ENCODE data around the gene TM4SF20.

Gene TM4SF20, protein sequence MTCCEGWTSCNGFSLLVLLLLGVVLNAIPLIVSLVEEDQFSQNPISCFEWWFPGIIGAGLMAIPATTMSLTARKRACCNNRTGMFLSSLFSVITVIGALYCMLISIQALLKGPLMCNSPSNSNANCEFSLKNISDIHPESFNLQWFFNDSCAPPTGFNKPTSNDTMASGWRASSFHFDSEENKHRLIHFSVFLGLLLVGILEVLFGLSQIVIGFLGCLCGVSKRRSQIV

DNA sequence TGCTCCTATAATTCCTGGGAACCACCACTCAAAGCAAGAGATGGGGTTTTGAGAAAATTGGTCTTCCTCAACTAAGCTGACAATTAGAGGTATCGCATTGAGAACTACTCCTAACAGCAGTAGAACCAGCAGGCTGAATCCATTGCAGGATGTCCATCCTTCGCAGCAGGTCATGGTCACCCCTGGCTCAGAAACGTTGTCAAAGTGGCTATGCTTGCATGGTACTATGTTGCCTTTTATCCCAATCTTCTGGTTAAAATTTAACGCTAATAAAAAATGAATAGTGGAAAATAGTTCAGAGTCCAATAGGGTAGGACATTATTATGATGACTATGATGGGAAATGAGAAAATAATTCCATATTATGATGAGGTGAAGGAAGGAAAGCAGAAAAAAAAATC, at the start of gene TM4SF20:
Gene TM4SF20, minus strand, starts transcription at position 212 of the 400 bp plus-strand sequence. Its CDS starts 38 bp downstream, at position 174.
- no peak for DNase-seq (ENCODE audit: low spot score)

DNA sequence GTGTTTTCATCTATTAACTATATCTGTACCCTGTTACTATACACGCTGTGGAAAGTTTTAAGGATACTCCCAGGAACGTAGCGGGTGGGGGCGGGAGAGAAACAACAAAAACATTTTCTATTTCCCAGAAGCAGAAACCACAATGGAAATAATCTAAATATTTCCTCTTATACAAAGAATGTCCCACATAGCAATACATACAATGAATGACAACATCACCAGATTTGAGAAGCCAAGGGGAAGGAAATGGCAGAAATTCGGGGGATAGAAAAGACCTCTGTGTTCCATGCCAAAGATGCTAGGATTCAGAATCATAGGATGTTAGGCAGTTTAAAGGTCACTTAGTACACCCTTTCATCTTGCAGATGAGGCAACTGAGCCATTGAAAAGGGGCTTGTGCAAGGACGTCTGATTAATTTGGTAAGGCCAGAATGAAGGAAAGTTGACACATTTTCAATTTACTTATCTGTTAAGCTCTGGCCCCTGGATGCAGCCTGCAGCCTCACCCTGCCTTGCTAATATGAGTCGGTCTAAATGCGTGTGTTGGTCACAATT, 49.7 kb upstream of the TM4SF20 start:
- DNase-seq (ENCODE audit: low spot score), result no peak

DNA sequence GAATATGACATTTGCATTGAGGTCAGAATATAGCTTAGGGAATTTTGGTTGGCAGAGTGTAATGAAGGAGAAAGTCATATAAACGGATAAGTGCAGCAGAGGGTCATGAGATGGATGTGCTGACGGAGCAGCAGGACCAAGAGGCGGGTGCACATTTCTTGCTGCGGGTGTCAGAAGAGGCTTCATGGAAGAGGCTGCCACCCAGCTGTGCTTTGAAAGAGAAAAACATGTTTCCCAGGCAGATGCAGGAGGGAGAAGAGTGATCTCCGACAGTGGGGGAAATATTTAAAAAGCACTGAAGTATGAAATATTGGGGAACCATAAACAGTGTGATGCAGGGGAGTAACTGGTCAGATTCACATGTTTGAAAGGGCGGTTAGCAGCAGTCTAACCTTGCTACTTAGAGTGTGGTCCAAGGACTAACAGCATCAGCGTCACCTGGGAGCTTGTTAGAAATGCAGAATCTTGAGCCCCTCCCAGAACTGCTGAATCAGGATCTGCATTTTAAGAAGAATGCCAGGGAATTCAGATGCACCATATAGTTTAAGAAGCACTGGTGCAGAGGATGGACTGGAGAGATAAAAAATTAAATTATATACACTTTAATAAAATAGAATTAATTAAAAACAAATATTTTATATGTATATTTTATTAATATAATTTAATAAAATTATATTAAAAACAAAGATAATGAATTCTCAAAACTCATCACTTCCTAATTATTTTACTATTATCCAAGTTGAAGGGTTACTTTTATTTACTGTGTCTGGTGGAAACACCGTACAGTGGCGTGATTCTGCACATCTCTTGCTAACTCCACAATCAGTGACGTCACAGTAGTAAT, 44.8 kb upstream of the TM4SF20 start:
- no peak for DNase-seq (ENCODE audit: low spot score)

DNA sequence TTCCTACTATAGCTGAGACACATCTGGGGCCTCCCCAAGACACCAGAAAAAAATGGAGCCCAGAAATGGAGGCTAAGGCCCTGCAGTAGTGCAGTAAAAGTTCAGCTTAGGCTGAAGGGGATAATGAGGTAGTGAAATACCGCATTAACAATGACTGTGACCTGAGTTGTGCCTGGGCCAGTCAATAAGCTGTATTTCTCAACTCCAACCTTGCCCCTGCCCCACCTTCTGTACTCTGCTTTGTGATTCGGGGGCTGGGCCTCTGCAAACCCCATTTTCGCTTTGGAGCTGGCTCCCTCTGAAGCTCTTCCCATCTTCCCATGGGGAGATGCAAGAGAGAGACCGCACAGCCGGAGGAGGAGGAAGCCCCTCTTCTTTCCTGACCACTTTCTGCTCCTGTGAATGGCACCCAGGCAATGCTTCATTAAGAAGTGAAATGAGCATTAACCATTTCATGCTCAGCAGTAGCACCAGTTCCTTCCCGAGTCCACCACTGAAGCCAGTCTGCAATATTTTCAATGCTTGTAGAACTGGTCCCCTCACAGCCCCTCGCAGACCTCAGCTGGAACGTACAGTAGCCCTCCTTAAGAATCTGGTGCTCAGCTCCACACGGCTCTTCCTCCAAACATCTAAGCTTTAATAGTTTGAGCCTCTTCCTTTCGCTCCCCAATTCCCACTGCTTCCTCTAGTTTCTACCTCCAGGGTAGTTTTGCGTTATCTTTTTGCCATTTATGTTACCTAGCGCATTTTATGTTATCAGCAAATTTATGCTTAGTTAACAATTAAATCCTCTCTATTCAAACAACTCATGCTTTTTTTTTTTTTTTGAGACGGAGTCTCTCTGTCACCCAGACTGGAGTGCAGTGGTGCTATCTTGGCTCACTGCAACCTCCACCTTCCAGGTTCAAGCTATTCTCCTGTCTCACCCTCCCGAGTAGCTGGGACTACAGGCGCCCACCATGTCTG, 41.3 kb upstream of the TM4SF20 start:
- DNase-seq (ENCODE audit: low spot score), result no peak

DNA sequence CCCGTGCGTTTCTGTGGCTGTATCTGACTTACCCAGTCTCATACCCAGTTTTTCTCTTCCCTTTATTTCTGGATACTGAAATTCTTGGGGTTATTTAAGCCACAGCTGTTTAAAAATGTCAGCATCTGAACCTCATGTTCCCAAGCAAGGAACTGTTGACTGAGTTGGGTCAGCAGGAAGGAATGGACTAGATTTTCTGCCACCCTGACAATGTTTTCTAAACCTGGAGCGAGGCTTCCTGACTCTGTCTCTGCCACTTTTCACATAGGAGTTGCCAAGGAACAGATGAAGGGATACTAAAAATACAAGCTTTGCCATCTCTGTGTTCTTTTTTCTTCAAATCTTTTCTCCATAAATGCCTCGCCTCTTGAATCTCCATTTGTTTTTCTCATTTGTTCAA, 37.6 kb upstream of the TM4SF20 start:
- DNase-seq (ENCODE audit: low spot score), result no peak

DNA sequence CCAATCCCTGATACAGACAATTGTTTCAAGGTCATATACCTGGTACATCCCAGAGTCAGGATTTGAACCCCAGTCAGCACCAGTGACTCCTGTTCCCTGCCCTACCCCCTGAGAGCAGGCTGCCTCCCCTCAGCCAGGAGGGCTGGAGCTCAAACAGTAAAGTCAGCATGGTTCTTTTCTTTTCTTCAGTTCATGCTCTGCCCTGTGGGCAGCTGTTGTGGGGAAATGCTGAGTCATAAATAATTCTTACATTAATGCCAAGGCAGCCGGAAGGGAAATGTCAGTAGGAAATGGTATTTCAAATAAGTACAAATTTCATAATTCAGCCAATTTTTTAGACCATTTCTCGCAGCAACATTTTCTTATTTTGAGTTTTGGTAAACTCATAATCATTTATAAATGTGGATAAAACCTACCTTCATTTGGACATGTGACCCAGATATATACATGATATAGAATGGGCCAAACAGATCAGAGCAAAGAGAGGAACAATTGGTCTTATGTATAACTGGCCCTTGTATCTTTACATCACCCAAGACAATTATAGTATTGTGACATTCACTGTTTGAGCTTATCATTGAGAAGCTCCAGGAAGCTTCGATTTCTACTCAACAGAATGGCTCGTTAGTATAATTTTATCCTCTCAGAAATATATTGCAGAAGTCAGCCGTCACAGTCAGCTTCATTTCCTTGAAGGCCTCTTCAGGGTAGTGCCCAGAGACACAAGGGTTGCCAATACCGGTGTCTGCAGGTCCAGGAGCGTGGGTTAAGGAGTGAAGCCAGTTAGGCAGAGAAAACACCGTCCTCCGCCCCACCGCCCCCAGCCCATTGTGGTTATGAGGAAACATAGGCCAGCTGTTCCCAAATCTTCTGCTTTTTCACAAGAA, 36.7 kb upstream of the TM4SF20 start:
- no peak for DNase-seq (ENCODE audit: low spot score)

DNA sequence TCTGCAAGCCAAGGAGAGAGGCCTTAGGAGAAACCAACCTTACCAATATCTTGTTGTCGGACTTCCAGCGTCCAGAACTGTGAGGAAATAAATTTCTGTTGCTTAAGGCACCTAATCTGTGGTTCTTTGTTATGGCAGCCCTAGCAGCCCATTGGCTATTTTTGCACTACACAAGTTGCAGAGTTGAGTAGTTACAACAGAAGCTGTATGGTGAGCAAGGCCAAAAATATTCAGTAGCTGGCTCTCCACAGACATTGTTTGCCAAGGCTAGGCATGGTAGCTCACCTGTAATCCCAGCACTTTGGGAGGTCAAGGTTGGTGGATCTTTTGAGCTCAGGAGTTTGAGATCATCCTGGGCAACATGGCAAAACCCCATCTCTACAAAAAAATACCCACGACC, 35.7 kb upstream of the TM4SF20 start:
- DNase-seq (ENCODE audit: low spot score), result no peak

DNA sequence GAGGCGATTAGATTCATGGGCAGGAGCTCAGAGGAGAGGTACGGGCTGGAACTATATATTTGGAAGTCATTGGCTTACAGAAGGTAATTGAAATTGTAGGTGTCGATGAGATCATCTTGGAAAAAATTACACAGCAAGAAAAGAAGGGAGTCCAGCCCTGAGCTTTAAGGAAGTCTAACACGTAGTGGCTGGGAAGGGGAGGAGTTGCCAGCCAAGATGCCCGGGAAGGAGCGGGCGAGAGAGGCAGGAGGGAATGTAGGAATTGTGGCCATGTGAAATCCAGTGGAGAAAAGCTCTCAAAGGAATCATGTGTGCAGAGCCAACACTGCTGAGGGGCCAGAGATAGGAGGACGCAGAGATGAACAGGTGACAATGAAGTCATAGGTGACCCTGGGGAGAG, 34.3 kb upstream of the TM4SF20 start:
- no peak for DNase-seq (ENCODE audit: low spot score)

DNA sequence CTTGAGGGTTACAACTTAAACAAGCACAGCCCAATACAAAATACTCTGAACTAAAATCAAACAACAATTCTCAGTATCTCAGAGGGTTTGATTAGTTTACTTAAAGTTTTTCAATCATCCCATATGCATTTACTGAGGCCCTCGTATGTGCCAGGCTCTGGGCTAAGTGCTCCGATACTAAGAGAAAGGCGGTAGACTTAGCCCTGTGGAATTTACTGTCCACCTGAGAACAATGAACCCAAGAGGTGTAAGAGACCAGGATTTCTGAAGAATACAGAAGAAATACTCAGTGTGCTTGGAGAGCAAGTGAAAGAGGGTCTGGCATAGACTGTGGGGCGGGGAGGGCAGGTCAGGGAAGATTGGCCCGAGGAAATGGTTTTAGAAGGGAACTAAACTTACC, 33.8 kb upstream of the TM4SF20 start:
- DNase-seq (ENCODE audit: low spot score), result no peak

DNA sequence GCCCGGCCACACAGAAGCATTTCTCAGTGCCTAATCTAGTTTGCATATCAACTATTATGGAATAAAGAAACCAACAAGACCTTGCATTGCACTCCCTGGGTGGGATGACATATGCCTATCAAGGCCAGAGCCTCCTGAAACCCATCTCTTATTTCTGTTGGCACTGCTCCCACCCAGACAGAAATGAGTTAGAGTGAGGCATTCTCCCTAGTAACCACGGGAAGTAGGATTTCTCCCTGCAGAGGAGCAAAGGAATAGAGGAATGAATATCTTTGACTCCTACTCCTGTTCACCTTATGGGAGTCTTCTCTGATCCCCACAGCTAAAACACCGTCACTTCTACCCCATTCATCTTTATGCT, 32.9 kb upstream of the TM4SF20 start:
- no peak for DNase-seq (ENCODE audit: low spot score)

DNA sequence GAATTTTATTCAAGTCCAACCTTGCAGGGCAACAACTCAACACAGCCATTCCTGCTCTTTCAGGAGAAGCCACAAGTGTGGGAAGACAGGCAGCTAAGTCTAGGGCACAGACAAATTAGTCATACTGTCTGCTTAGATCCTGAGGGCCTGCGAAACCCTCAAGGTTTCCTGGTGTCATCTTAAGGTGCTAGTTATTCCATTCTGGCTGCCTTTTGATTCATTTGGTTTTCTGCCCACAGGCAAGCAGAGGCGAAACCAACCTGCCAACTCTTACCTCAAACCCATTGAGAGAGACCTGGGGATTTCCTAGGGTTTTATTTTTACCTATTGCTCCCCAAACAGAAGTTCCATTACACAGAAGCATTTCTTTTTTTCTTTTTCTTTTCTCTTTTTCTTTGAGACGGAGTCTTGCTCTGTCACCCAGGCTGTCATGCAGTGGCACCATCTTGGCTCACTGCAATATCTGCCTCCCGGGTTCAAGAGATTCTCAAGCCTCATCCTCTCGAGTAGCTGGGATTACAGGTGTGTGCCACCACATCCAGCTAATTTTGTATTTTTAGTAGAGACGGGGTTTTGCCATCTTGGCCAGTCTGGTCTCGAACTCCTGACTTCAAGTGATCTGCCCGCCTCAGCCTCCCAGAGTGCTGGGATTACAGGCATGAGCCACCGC, 32.3 kb upstream of the TM4SF20 start:
- DNase-seq (ENCODE audit: low spot score), result no peak

DNA sequence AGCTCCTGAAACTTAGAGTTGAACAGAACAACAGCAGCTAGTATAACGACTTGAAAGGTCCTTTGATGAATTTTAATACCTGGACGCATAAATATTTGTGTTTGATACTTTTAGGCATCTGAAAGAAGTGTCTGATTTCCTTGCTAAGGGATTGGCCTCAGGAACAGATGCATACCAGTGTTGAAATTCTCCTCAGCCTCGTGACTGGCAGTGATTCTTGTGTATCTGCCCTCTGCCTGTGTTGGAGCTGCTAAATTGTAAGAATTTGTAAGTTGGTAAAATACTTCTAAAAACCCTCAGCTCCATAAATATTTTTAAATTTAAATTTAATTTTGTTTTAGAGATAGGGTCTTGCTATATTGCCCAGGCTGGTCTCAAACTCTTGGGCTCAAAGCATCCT, 31.1 kb upstream of the TM4SF20 start:
- DNase-seq (ENCODE audit: low spot score), result no peak

DNA sequence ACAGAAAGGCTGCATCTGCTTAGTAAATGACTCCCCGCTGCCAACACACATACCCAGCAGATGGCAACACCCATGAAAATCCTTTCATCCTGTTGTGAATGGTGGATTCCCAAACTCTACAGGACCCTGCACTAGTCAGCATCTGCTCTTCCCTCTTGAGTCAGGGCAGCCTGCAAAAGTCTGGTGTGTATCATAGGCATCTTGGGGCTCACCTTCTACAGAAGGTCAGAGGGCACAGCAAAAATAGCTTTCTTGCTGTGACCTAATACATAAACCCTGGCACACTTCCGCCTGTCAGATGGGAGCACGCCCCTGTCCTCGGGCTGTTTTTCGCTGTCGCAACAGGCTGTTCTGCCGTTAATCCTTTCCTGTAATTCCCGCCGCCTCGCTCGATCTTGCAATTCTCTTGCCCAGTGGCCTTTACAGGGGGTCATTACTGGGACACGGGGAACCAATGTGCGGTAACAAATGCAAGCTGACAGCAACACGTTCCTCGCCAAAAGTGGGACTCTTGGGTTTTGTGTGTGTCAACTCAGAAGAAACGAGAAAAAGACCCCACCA, 28.6 kb upstream of the TM4SF20 start:
- no peak for DNase-seq (ENCODE audit: low spot score)

DNA sequence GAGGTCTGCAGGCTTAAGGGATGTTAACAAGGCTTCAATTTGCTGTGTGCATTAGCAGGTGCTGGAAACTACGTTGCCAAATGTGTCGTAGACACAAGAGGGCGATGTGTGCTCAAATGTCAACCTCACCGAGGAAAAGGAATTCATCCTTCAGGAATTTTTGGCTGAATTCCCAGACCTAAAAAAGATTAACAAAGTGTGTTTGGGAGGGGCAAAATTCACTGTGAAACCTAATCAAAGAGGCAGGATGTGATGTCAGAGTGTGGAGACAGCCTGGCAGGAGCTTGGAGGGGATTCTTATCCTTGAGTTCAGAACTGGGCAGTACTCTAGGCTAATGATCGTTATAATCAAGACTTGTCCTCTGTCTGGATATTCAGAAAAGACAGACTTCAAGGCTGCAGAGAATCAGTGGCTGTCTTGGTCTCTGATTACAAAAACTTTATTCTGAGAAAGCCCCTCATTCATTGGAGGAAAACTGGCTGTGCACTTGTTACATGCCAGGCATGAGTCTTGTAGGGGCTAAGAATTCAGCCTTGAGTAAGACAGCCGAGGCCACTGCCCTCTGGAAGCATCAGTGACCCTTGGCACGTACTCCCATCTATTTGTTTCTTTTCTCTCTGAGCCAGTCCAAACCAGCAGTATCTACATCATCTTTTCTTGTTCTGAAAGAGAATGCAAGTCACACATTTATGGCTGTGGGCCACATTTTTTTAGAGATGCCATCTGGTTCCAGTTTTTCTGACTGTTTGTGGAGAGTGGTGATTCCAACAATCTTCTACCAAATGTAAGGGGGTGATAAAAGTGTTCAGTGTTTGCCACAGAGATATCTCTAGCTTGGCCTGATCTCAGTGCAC, 27.3 kb upstream of the TM4SF20 start:
- no peak for DNase-seq (ENCODE audit: low spot score)

DNA sequence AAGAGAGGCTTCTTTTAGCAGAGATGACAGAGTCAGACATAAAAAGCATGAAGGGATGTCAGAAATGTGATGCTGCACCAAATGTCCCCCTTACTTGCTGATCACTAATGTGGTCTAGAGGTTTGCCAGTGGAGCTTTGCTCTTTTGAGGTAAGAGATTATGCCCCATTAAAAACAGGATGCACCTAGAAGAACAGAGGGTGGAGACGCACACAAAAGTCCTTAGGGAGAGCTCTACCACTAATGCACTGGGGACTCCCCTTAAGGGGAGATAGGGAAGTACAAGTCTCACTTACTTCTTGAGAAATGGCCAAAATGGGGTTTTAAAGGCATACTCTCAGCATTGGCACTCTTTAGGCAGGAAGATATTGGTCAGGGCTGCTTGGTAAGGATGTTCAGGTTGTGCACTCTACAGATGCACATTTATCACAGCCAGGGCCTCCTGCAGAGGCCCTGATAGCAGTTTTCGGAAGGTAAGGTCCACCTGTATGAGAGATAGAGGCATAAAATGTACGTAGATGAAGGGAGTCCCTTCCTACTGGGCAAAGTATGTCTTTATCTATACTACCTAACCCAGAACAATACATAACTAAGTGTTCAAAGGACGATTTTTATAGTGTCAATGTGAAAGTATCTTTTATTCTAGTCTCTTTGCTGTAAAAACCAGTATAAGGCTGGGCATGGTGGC, 25.6 kb upstream of the TM4SF20 start:
- DNase-seq (ENCODE audit: low spot score), result no peak

DNA sequence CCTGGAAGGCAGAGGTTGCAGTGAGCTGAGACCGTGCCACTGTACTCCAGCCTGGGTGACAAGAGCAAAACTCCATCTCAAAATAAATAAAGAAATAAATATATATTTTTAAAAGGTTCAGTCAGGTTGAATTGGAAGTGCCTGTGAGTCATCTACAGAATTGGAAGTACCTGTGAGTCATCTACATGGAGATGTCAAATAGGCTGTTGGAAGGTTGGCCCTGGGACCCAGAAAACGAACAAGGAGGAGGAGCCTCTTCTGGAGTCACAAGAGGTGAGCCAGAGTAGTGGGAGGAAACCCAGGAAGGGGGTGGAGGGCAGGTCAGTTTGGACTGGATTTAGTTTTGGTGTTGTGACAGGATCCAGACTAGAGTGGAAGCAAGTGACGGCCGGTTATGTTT, 23.9 kb upstream of the TM4SF20 start:
- DNase-seq (ENCODE audit: low spot score), result no peak

DNA sequence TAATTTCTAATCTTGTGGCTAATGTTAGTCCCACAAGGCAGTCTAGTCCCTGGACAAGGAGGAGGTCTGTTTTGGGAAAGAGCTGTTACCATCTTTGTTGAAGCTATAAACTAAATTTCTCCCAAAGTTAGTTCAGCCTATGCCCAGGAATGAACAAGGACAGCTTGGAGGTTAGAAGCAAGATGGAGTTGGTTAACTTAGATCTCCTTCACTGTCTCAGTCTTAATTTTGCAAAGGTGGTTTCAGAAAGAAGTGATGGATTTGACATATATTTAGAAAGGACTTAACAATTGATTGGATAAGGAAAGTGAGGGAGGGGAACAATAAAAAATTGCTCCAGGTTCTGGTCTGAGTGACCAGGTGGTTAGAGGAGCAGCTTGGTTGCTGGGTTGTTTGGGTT, 23.2 kb upstream of the TM4SF20 start:
- DNase-seq (ENCODE audit: low spot score), result no peak

DNA sequence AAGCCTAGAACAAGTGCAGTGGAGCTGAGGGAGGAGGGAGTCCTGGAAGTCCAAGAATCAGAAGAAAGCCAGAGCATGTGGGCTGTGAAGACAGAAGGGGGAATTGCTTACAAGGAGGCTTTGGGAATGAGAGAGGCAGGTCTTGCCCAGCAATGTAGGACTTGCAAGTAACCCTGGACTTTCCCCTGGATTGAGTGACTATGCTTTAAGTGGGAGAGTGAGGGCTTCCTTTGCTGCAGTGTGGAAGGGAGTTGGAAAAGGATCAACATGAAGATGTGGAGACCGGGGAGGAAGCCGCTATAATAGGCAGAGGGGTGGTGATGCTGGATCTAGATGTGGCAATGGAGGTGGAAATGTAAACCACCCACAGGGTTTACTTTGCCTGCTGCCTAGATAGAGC, 22.4 kb upstream of the TM4SF20 start:
- no peak for DNase-seq (ENCODE audit: low spot score)

All from left forelimb (tissue), 1 donor.